Fibroblast of the aortic adventitia (primary cell): ENCODE data around the gene E2F2. TPM values are rescaled to one million over a fixed set of nuclear protein-coding genes. Genes with fewer than 3 reads are reported as not detected.

Experiments used
- DNase-seq: peaks from one replicate; pipeline ENCODE4 v3.0.0-alpha.2; 2010; ENCODE audit warnings: low read depth
- H3K4me3 ChIP-seq: 2 replicates; pipeline ENCODE4 v1.5.1; 2011; ENCODE audit warnings: low read depth, mild to moderate bottlenecking, control low read depth, low read length, moderate library complexity
- CTCF ChIP-seq: IDR thresholded peaks from 2 replicates; pipeline ENCODE4 v1.5.1; 2011; ENCODE audit warnings: mild to moderate bottlenecking, low read length, control low read depth, inconsistent platforms; ENCODE audit not compliant: insufficient read depth
- total RNA-seq: library from RNA; depleted of rRNA; stranded (reverse); fragments of >200 nt; gene quantifications from 2 replicates; pipeline ENCODE4 v1.2.3, GENCODE V29; 2012; ENCODE audit warnings: low replicate concordance

E2F2 gene
- total RNA-seq, 1 donor, result 5.6 TPM

DNA sequence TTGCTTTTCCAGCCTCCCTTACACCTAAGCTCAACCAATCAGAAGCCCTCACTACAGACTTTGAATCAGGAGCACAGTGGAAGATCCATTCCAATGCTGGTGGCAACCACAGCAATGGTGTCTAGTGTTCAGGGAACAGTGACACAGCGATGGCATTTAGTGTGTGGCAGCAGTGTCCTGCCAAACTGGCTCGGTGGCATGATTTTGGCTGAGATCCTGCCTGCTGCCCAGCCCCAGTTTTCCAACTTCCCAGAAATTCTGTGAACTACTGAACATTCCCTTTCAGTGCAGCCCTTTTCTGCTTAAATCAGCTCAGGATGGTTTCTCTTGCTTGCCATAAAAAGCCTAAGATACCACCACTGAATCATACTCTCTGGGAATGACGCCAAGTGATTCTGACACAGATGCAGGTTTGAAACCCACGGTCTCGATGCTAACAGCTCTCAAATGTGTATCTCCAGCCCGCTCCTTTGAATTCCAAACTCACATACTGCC lies 55.9 kb downstream of the E2F2 start:
- peak overlapping the region; percentile 18 for H3K4me3 ChIP-seq
- no peak for TF ChIP-seq CTCF

DNA sequence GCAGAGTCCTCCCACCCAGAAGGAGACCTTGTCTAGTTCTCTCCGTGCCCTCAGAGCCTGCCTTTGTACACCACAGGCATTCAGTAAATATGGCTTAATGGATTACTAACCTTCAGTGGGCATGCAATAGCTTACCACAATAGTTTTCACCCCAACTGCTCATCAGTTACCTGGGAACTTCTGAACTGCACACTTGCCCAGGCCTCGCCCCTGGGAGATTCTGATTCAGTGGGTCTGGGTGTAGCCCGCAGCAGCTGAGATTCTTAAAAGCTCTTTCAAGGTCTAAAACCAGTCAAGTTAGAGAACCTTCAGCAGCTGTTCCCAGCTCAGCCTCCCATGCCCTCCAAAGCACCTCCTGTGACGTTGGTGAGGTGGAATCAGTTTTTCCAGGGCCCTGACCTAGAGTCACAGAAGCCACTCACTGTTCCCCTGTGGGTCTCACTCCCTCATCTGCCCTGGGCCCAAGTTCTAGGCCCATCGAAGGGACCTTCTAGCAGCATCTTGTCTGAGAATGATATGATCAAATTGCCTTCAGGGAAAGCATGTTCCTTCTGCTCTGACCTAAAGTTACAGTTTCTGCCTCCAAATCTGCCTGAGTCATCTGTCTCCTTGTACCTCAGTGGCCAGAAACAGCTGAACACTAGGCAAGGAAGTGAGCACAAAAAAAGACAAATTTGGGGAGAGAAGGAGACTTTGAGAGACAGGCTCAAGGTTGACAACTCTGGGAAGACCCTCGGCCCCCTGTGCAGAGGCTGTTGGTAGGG lies 57.8 kb downstream of the E2F2 start:
- peak; percentile 56 for DNase-seq
- no peak for TF ChIP-seq CTCF
- no peak overlapping the region for H3K4me3 ChIP-seq

More for the DNA sequence above, 55.9 kb downstream of the E2F2 start:
- peak; percentile 99 for DNase-seq

DNA sequence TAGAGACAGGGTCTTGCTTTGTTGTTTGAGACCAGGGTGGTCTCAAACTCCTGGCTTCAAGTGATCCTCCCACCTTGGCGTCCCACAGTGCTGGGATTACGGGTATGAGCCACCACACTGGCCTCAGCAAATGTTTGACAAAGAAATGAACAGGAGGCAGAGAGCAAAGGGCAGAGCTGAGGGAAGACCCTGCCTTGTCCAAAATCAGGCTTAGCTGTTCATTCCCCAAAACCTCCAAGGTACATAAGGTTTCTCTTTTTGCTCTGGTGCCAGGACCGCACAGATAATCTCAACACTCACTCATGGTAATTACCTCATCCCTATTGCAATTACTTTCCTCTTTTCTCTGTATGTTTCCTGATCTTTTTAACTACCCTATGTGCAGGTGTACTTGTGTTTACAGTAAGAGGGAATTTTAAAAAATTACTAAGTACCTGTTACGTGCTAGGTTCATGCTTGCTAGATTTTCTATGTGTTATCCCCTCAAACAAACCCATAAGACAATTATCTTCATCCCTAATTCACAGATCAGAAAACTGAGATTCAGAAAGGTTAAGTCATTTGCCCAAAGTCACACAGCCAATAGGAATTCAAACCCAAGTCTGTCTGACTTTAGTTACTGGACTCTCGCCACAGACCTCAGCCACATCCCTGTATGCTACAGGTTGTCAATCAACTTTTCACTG lies 58.5 kb downstream of the E2F2 start:
- DNase-seq, result no peak
- TF ChIP-seq CTCF, result no peak

GRCh38 chr1:23471473-23472075 lies 59.5 kb downstream of the E2F2 start:
- no peak for TF ChIP-seq CTCF
- no peak for DNase-seq
- H3K4me3 ChIP-seq, result no peak overlapping the region

More for the DNA sequence above, 58.5 kb downstream of the E2F2 start:
- H3K4me3 ChIP-seq, result no peak overlapping the region

GRCh38 chr1:23470282-23471070 lies 60.6 kb downstream of the E2F2 start:
- H3K4me3 ChIP-seq, result no peak overlapping the region
- peak; percentile 97 for DNase-seq
- TF ChIP-seq CTCF, result no peak

GRCh38 chr1:23469372-23469982 lies 61.6 kb downstream of the E2F2 start:
- no peak overlapping the region for H3K4me3 ChIP-seq
- DNase-seq, result no peak
- TF ChIP-seq CTCF, result no peak
